ENCODE measurements around the gene ARSI.

Gene ARSI

DNA sequence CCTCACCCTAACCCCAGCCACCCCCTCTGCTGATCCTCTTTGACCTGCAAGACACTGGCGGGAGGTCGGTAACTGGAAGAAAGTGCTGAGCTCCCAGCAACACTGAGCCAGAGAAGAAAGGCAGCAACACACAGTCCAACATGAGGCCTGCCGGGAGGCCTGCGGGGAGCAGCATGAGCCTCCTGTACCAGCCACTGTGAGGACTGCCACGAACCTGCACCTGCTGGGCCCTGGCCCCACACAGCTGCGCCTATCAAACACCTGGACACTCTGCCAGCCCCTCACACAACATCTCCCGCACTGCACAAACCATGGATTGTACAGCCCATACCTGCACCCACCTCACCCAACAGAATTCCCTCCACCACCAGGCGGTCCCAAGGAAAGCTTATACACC, 31.4 kb downstream of the ARSI start:
- ChIA-PET POLR2A (no interaction called here), CTCF (interaction anchor here (2.4 kb wide), 1 partner anchor 79 kb away, joined by 13 read pairs; no protein-coding TSS in a partner anchor)
- DNase-seq (ENCODE audit: extremely low spot score), result no peak
- TF ChIP-seq, protein P1, sequence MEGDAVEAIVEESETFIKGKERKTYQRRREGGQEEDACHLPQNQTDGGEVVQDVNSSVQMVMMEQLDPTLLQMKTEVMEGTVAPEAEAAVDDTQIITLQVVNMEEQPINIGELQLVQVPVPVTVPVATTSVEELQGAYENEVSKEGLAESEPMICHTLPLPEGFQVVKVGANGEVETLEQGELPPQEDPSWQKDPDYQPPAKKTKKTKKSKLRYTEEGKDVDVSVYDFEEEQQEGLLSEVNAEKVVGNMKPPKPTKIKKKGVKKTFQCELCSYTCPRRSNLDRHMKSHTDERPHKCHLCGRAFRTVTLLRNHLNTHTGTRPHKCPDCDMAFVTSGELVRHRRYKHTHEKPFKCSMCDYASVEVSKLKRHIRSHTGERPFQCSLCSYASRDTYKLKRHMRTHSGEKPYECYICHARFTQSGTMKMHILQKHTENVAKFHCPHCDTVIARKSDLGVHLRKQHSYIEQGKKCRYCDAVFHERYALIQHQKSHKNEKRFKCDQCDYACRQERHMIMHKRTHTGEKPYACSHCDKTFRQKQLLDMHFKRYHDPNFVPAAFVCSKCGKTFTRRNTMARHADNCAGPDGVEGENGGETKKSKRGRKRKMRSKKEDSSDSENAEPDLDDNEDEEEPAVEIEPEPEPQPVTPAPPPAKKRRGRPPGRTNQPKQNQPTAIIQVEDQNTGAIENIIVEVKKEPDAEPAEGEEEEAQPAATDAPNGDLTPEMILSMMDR (IDR thresholded peaks at IDR 0.05; ENCODE audit: control extremely low read depth, extremely low read depth, low read depth, missing control alignments), result no peak

DNA sequence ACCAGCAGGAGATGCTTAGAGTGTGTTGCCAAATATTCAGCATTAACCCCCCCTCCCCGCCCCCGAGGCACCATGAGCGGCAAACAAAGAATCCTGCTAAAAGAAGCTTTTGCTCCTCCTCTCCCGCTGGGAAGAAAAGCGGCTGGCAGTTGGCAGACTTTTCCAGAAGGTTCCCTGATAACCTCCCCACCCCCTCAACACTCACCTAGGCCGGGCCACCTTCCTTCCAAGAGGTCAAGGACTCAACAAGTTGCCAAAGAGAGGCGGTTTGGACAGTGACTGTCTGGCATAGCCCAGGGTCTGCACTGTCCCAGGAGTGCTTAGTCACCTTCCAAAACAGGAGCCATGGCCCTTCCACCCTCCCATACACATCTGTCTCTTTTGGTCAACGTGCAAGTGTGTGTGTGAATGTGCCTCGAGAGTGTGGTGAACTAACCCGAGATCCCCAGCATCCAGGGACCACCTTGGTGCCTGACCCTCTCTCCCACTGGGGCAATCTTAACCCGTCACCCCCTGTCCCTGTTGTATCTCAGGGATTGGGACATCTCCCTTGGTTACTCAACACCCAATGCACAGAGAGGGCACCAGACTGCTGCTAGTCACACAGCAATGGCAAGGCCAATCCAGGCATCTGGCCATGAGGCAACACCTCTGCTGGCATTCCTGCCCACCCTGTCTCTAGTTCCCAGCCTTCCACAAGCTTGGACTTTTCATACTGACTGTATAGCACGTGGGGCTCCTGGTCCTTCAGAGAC, 32.0 kb downstream of the ARSI start:
- TF ChIP-seq, protein P1 (IDR thresholded peaks at IDR 0.05; ENCODE audit: control extremely low read depth, extremely low read depth, low read depth, missing control alignments), result no peak
- CTCF ChIA-PET, result interaction anchor here (1.0 to 2.4 kb wide), 2 partner anchors 80 to 81 kb away, joined by 4 to 13 read pairs; no protein-coding TSS in a partner anchor
- POLR2A ChIA-PET, result no interaction called here
- no peak for DNase-seq (ENCODE audit: extremely low spot score)

DNA sequence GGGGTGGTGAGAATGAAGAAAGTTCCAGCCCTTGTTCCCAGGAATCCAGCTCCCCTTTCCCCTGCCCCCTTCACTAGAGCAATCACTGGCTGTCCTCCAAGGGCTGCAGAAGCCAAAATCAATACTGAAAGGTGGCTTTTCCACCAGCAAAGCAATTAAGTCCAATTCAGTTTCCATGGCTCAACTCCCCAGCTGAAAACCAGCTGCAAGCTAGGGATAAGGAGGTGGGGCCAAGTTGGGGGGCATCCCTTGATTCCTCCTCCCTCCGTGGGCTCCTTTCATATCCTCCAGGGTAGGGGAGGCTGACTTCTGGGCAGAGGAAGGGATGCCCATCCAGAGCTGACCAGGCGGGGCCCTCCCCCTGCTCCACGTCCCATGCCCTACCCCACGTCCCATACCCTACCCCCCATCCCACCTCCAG, 35.8 kb downstream of the ARSI start:
- ChIA-PET POLR2A (no interaction called here), CTCF (interaction anchor here (1.3 to 2.1 kb wide), 3 partner anchors 10 to 49 kb away, joined by 3 to 6 read pairs (median 4); no protein-coding TSS in a partner anchor)
- DNase-seq (ENCODE audit: extremely low spot score), result no peak
- TF ChIP-seq, protein P1 (IDR thresholded peaks at IDR 0.05; ENCODE audit: control extremely low read depth, extremely low read depth, low read depth, missing control alignments), result no peak

DNA sequence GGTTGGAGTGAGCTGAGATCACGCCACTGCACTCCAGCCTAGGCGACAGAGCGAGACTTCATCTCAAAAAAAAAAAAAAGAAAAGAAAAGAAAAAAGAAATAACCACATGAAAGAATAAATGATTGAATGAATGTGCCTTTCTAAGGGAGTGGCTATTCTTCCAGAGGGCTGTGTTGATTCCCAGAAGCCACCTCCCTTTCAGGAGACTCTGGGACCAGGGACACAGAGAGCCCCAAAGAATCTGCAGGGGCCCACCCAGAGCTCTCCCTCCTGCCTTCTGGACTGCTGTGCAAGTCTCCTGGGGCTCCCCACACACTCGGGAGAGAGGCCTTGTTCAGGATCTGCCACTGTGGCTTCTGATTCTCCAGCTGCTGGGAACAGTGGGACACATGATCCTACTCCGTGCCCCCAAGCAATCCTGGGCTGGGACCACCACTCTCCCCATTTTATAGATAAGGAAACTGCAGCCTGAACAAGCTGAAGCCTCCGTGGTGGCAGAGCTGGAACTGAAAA, 36.8 kb downstream of the ARSI start:
- TF ChIP-seq, protein P1 (IDR thresholded peaks at IDR 0.05; ENCODE audit: control extremely low read depth, extremely low read depth, low read depth, missing control alignments), result no peak
- ChIA-PET POLR2A (no interaction called here), CTCF (interaction anchor here (1.3 to 2.1 kb wide), 3 partner anchors 11 to 48 kb away, joined by 3 to 6 read pairs (median 4); no protein-coding TSS in a partner anchor)
- DNase-seq (ENCODE audit: extremely low spot score), result no peak

DNA sequence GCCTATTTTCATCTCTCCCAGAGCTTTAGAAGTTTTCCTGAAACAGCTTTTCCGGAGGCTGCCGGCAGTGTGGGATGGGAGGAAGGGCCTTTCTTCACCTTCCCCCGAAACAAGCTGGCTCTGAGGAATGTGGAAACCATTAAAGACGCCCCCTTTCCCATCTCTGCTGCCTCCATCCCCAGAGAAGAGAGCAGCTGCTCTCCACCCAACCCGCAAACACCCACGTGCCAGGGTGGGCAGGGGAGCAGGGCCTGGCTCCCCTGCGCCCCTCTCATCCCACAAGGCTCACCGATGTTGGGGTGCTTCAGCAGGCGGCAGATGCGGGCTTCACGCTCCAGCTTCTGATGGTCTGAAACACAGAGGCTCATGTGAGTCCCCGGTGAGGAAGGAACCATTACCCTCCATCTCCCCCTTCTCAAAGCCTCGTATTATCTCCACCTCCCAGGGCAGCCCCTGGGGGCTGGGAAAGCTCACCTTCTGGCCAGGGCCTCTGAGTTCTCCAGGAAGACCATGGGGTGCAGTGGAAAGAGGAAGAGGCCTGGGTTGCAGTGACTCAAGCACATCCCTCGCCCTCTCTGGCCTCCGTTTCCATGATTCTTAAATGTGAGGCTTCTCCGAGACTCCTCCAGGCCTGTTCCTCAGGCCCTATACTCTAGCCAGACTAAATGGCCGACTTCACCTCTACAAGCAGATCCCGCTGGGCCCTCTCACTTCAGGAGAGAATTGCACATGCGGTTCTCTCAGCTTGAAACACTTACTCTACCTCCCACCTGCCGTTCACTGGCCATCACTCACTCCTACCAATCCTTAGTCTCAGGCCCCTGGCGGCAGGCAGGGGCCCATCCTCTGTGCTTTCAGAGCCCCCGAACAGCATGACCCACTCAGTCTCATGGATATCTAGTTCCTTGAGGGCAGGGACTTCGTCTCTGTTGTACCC, 37.8 kb downstream of the ARSI start:
- ChIA-PET CTCF (no interaction called here), POLR2A (no interaction called here)
- TF ChIP-seq, protein P1 (IDR thresholded peaks at IDR 0.05; ENCODE audit: control extremely low read depth, extremely low read depth, low read depth, missing control alignments), result no peak
- no peak for DNase-seq (ENCODE audit: extremely low spot score)

All from GM10248 (cell line).